ENCODE results near the gene PIGS.

GRCh38 chr17:28514561-28515002 is 56.7 kb downstream of the PIGS start:
- TF ChIP-seq POLR2A (IDR thresholded peaks at IDR 0.05; ENCODE audit: extremely low read depth, insufficient read length): no peak
- no peak for TF ChIP-seq MAX (IDR thresholded peaks at IDR 0.05; ENCODE audit: low read depth, low read length)
- no peak for TF ChIP-seq CTCF (IDR thresholded peaks at IDR 0.05; ENCODE audit: low read depth, low read length)

Measured in NB4 (cell line).